Stimulated activated CD8-positive, alpha-beta memory T cell treated with anti-CD3 and anti-CD28 coated beads, Interleukin-2, amount 100 ng/mL, for 1 hour (primary cell): ENCODE results near the gene SRR.
"Not testable (repeated sequence)": the region's sequence is repeated elsewhere in the genome, so short reads cannot be mapped to it uniquely, and the experiment has no call there.

Source experiments
- DNase-seq, 2 donors: peaks; one replicate each; pipeline ENCODE4 v3.0.0-alpha.2; 2020; ENCODE audit warnings: low read depth in 2 of 2

The SRR gene

GRCh38 chr17:2303204-2304188, at the start of gene SRR, which contains the start of gene SMG6:
Gene SRR, plus strand, starts transcription at chr17:2303950. Its CDS starts 11,611 bp downstream, at chr17:2315561.
Gene SMG6, minus strand, starts transcription at chr17:2303785. Its CDS starts 65 bp downstream, at chr17:2303720.
- DNase-seq: peak; percentile 89 to 93

- DNase-seq: not testable (repeated sequence)
These were observed 44.9 kb upstream of the SRR start for GRCh38 chr17:2258830-2259229.

GRCh38 chr17:2259769-2260536, 43.8 kb upstream of the SRR start:
- DNase-seq: peak; percentile 12 to 28

- no peak for DNase-seq
These were observed 41.6 kb upstream of the SRR start for GRCh38 chr17:2262135-2262587.

- DNase-seq: no peak
These were observed 40.3 kb upstream of the SRR start for GRCh38 chr17:2263183-2264066.

- no peak for DNase-seq
These were observed 39.5 kb upstream of the SRR start for GRCh38 chr17:2264067-2264860.

- DNase-seq: not testable (repeated sequence)
These were observed 38.6 kb upstream of the SRR start for GRCh38 chr17:2265166-2265565.

- peak; percentile 72 to 74 for DNase-seq
These were observed 37.5 kb upstream of the SRR start for GRCh38 chr17:2266045-2266864.

- DNase-seq: no peak
These were observed 36.9 kb upstream of the SRR start for GRCh38 chr17:2266865-2267228.

- no peak for DNase-seq
These were observed 36.4 kb upstream of the SRR start for GRCh38 chr17:2267354-2267753.

- DNase-seq: no peak
These were observed 31.6 kb upstream of the SRR start for GRCh38 chr17:2271985-2272702.

GRCh38 chr17:2274414-2274813, 29.3 kb upstream of the SRR start:
- no peak for DNase-seq

- DNase-seq: no peak
These were observed 28.0 kb upstream of the SRR start for GRCh38 chr17:2275722-2276121.

GRCh38 chr17:2277429-2278170, 26.1 kb upstream of the SRR start:
- no peak for DNase-seq

GRCh38 chr17:2279707-2280106, 24.0 kb upstream of the SRR start:
- no peak for DNase-seq

GRCh38 chr17:2282297-2282873, 21.4 kb upstream of the SRR start:
- DNase-seq: no peak

GRCh38 chr17:2283302-2283701, 20.4 kb upstream of the SRR start:
- no peak for DNase-seq

- no peak for DNase-seq
These were observed 13.8 kb upstream of the SRR start for GRCh38 chr17:2289878-2290478.
